Hepatic stellate cell (primary cell): ENCODE data around the gene SMARCD1.

Experiments
- DNase-seq: peaks from one replicate; pipeline ENCODE4 v3.0.0; 2011; ENCODE audit warnings: low spot score

The SMARCD1 gene

GRCh38 chr12:50057000-50057841 is 27.9 kb upstream of the SMARCD1 start, which contains the start of gene ASIC1:
TSS of gene ASIC1 (plus strand) at chr12:50057596. CDS start at chr12:50058767, 1,171 bp downstream.
- DNase-seq = peak; percentile 76

- DNase-seq = no peak
Measured at GRCh38 chr12:50057896-50058670, 27.1 kb upstream of the SMARCD1 start.

- no peak for DNase-seq
Measured at GRCh38 chr12:50058743-50059312, 26.3 kb upstream of the SMARCD1 start.

GRCh38 chr12:50059440-50060119 is 25.6 kb upstream of the SMARCD1 start:
- no peak for DNase-seq

GRCh38 chr12:50060120-50060468 is 25.0 kb upstream of the SMARCD1 start:
- DNase-seq = no peak

GRCh38 chr12:50061171-50061570 is 24.0 kb upstream of the SMARCD1 start:
- no peak for DNase-seq

GRCh38 chr12:50061946-50062686 is 23.0 kb upstream of the SMARCD1 start:
- no peak for DNase-seq

GRCh38 chr12:50062728-50063460 is 22.2 kb upstream of the SMARCD1 start:
- DNase-seq = no peak

GRCh38 chr12:50065726-50066310 is 19.3 kb upstream of the SMARCD1 start:
- DNase-seq = no peak

- peak; percentile 84 for DNase-seq
Measured at GRCh38 chr12:50066402-50066801, 18.7 kb upstream of the SMARCD1 start.

GRCh38 chr12:50069069-50069468 is 16.1 kb upstream of the SMARCD1 start:
- no peak for DNase-seq

- no peak for DNase-seq
Measured at GRCh38 chr12:50069539-50069938, 15.6 kb upstream of the SMARCD1 start.

- peak; percentile 82 for DNase-seq
Measured at GRCh38 chr12:50070314-50071060, 14.7 kb upstream of the SMARCD1 start.

- DNase-seq = no peak
Measured at GRCh38 chr12:50072198-50072907, 12.8 kb upstream of the SMARCD1 start.

GRCh38 chr12:50073206-50073605 is 11.9 kb upstream of the SMARCD1 start:
- DNase-seq = no peak

GRCh38 chr12:50073712-50074111 is 11.4 kb upstream of the SMARCD1 start:
- DNase-seq = no peak

- DNase-seq = peak; percentile 89
Measured at GRCh38 chr12:50074936-50075807, 10.0 kb upstream of the SMARCD1 start.

- DNase-seq = no peak
Measured at GRCh38 chr12:50075808-50076170, 9.4 kb upstream of the SMARCD1 start.
